Measurements from ENCODE around the gene PLEKHA1. TPM values are rescaled to one million over a fixed set of nuclear protein-coding genes. Genes with fewer than 3 reads are reported as not detected.

The PLEKHA1 gene
- total RNA-seq, 4 donors from 2014 or later = 22.6 to 35.4 (median 32.7) TPM

DNA sequence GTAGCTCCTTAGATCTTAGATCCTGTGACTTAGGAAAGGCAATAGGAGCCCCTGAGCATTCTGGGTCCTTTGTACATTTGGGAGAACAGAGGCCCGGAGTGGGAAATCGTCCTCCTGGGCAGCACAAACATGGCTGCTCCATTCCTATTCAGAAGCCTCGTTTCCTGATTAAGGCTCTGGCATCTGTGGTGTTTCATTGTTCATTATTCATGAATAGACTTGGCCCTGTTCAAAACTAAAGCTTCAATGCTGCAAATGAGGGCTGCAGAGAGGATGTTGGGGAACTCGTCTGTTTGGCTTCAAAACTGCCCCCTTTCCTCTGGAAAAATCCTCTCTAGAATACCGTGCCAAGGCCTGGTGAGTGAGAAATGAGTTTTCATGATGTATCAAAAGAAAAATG, 83.4 kb downstream of the PLEKHA1 start:
- TF ChIP-seq, protein P1, sequence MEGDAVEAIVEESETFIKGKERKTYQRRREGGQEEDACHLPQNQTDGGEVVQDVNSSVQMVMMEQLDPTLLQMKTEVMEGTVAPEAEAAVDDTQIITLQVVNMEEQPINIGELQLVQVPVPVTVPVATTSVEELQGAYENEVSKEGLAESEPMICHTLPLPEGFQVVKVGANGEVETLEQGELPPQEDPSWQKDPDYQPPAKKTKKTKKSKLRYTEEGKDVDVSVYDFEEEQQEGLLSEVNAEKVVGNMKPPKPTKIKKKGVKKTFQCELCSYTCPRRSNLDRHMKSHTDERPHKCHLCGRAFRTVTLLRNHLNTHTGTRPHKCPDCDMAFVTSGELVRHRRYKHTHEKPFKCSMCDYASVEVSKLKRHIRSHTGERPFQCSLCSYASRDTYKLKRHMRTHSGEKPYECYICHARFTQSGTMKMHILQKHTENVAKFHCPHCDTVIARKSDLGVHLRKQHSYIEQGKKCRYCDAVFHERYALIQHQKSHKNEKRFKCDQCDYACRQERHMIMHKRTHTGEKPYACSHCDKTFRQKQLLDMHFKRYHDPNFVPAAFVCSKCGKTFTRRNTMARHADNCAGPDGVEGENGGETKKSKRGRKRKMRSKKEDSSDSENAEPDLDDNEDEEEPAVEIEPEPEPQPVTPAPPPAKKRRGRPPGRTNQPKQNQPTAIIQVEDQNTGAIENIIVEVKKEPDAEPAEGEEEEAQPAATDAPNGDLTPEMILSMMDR (IDR thresholded peaks at IDR 0.05; ENCODE audit: low read depth) = no peak

- TF ChIP-seq, protein P1 (IDR thresholded peaks at IDR 0.05; ENCODE audit: low read depth) = no peak
These were observed 84.2 kb downstream of the PLEKHA1 start for GRCh38 chr10:122458693-122459092.

GRCh38 chr10:122459561-122460273, 85.2 kb downstream of the PLEKHA1 start:
- TF ChIP-seq, protein P1 (IDR thresholded peaks at IDR 0.05; ENCODE audit: low read depth) = no peak

- TF ChIP-seq, protein P1 (IDR thresholded peaks at IDR 0.05; ENCODE audit: low read depth) = no peak
These were observed 86.4 kb downstream of the PLEKHA1 start for GRCh38 chr10:122460891-122461293.

- TF ChIP-seq, protein P1 (IDR thresholded peaks at IDR 0.05; ENCODE audit: low read depth) = no peak
These were observed 86.8 kb downstream of the PLEKHA1 start, which contains the start of gene HTRA1 for GRCh38 chr10:122461367-122461728. Gene HTRA1 (plus strand): TSS chr10:122461553. CDS start chr10:122461653, 100 bp downstream.

GRCh38 chr10:122461729-122462532, 87.4 kb downstream of the PLEKHA1 start:
- TF ChIP-seq, protein P1 (IDR thresholded peaks at IDR 0.05; ENCODE audit: low read depth) = no peak
